Activated naive CD4-positive, alpha-beta T cell treated with anti-CD3 and anti-CD28 coated beads for 36 hours (primary cell): ENCODE data around the gene UCK2. TPM values are rescaled to one million over a fixed set of nuclear protein-coding genes. Genes with fewer than 3 reads are reported as not detected.

ENCODE experiments used
- CTCF ChIA-PET: fragments of 350-600 bp; sonication (Branson Sonifier 250); formaldehyde crosslinking; loops from one replicate; lab custom pipeline; 2021; ENCODE audit warnings: antibody characterized with exemption; lab: Charles Lee
- DNase-seq: peaks from one replicate; pipeline ENCODE4 v3.0.0-alpha.2; 2020
- H3K27ac Mint-ChIP-seq: one replicate; pipeline ENCODE4 v1.8.0; 2021; ENCODE audit warnings: mild to moderate bottlenecking, mixed read lengths
- H3K27me3 Mint-ChIP-seq: one replicate; pipeline ENCODE4 v1.8.0; 2021; ENCODE audit warnings: low read depth, mixed read lengths
- H3K36me3 Mint-ChIP-seq: one replicate; pipeline ENCODE4 v1.8.0; 2021; ENCODE audit warnings: low read depth, mixed read lengths
- H3K4me1 Mint-ChIP-seq: one replicate; pipeline ENCODE4 v1.8.0; 2021; ENCODE audit warnings: low read depth, mixed read lengths
- H3K4me3 Mint-ChIP-seq: one replicate; pipeline ENCODE4 v1.8.0; 2021; ENCODE audit warnings: mild to moderate bottlenecking, moderate library complexity, mixed read lengths
- H3K9me3 Mint-ChIP-seq: one replicate; pipeline ENCODE4 v1.8.0; 2021; ENCODE audit warnings: mixed read lengths
- intact Hi-C: fragments of 100-400 bp; cut with micrococcal nuclease; formaldehyde crosslinking; loops from one replicate; pipeline ENCODE4 v1.15.1; 2023
- total RNA-seq, 2 experiments: library from RNA; stranded (reverse); gene quantifications; one replicate each; pipeline ENCODE4 v1.2.3, GENCODE V29; 2021

Gene UCK2
- total RNA-seq, 2 experiments from 2014 or later: 58.8 to 61.5 TPM

GRCh38 chr1:165937829-165938228 lies 110.4 kb downstream of the UCK2 start:
- H3K27me3 Mint-ChIP-seq: no peaks in the 10 kb centered on the region
- DNase-seq: no peak
- no peak overlapping the region for H3K27ac Mint-ChIP-seq
- intact Hi-C loops: no loop called here
- no peaks in the 10 kb centered on the region for H3K36me3 Mint-ChIP-seq
- no peak overlapping the region for H3K4me3 Mint-ChIP-seq
- no peaks in the 10 kb centered on the region for H3K4me1 Mint-ChIP-seq
- H3K9me3 Mint-ChIP-seq: no peaks in the 10 kb centered on the region
- CTCF ChIA-PET: interaction anchor here (0.5 to 0.6 kb wide), 2 partner anchors 321 to 419 kb away, joined by 3 to 4 read pairs; no protein-coding TSS in a partner anchor

DNA sequence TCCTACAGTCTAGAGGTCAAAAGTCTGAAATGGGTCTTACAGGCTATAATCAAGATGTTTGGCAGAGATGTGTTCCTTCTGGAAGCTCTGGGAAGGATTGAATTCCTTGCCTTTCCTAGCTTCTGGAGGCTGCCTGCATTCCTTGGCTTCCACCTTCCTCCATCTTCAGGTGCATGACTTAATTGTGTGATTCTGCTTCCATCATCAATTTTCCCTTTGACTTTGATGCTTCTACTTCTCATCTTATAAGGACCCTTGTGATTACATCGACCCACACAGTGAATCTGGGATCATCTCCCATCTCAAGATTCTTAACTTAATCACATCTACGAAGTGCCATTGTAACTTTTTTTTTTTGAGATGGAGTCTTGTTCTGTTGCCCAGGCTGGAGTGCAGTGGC lies 111.4 kb downstream of the UCK2 start:
- Mint-ChIP-seq H3K4me3 (no peak overlapping the region), H3K4me1 (no peaks in the 10 kb centered on the region), H3K27me3 (peaks cover 7% of the 10 kb centered on the region), H3K9me3 (no peaks in the 10 kb centered on the region), H3K27ac (no peak overlapping the region), H3K36me3 (no peaks in the 10 kb centered on the region)
- CTCF ChIA-PET: no interaction called here
- no peak for DNase-seq
- intact Hi-C loops: no loop called here

GRCh38 chr1:165941531-165941930 lies 114.1 kb downstream of the UCK2 start:
- intact Hi-C loops: no loop called here
- CTCF ChIA-PET: no interaction called here
- Mint-ChIP-seq H3K27me3 (peaks cover 7% of the 10 kb centered on the region), H3K9me3 (no peaks in the 10 kb centered on the region), H3K4me3 (no peak overlapping the region), H3K36me3 (no peaks in the 10 kb centered on the region), H3K27ac (no peak overlapping the region), H3K4me1 (no peaks in the 10 kb centered on the region)
- DNase-seq: no peak

GRCh38 chr1:165942062-165942461 lies 114.6 kb downstream of the UCK2 start:
- H3K9me3 Mint-ChIP-seq: no peaks in the 10 kb centered on the region
- intact Hi-C loops: no loop called here
- H3K27ac Mint-ChIP-seq: no peak overlapping the region
- H3K27me3 Mint-ChIP-seq: peaks cover 7% of the 10 kb centered on the region
- no peaks in the 10 kb centered on the region for H3K4me1 Mint-ChIP-seq
- DNase-seq: no peak
- H3K36me3 Mint-ChIP-seq: no peaks in the 10 kb centered on the region
- H3K4me3 Mint-ChIP-seq: no peak overlapping the region
- CTCF ChIA-PET: interaction anchor here (1.6 kb wide), 1 partner anchor 14 kb away, joined by 6 read pairs; no protein-coding TSS in a partner anchor

DNA sequence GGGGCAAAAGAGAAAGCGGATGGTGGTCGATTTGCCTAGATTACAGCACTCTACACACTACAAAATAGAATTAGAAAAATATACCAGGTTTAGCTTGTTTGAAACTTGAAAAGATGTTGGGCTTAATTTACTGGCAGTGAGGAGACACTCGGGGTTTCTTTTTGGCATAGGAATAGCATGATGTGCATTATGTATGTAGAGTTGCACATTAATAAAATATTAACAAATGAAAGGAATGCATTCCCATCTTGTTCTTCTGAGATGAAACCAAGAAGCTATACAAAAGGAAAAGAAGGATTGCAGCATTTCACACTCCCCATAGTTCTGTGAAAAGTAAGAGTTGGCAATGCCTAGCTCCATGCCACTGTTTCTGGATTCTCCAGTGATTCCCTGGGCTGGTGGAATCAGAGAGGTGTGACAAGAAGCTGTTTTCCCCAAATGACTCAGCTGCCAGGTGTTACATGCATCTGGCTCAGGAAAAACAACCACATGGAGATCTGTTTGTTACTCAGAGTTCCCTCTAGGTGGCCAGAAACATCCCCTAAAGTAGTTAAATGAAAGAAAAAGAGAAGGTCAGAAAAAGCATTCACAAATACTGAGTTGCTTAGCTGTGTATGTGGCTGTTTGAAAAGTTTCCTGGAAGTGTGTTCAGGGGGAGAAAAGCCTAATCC lies 115.6 kb downstream of the UCK2 start:
- Mint-ChIP-seq H3K4me3 (no peak overlapping the region), H3K9me3 (no peaks in the 10 kb centered on the region), H3K4me1 (no peaks in the 10 kb centered on the region), H3K36me3 (no peaks in the 10 kb centered on the region), H3K27me3 (peaks cover 7% of the 10 kb centered on the region), H3K27ac (no peak overlapping the region)
- CTCF ChIA-PET: interaction anchor here (1.6 kb wide), 1 partner anchor 15 kb away, joined by 6 read pairs; no protein-coding TSS in a partner anchor
- intact Hi-C loops: no loop called here
- DNase-seq: no peak

DNA sequence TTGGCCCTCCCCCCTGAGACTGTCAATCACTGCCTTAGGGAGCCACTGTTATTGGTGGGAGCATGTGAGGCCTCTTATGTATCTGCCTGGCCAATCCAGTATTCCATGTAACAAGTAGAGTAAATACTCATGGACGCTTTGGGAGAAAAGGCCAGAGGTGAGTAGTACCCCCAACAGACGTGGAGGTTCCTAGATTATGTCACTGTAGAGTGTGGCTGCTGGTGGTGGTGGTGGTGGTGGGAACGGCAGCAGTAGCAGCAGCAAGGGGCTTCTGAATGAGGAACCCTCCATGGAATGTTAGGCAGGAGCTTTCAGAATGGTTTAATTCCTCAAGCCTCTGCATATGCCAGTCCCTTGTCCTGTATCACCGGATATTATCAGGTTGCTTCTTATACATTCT lies 118.5 kb downstream of the UCK2 start:
- H3K9me3 Mint-ChIP-seq: no peaks in the 10 kb centered on the region
- CTCF ChIA-PET: no interaction called here
- H3K4me1 Mint-ChIP-seq: no peaks in the 10 kb centered on the region
- H3K36me3 Mint-ChIP-seq: no peaks in the 10 kb centered on the region
- no peak for DNase-seq
- intact Hi-C loops: no loop called here
- peaks cover 7% of the 10 kb centered on the region for H3K27me3 Mint-ChIP-seq
- no peak overlapping the region for H3K4me3 Mint-ChIP-seq
- no peak overlapping the region for H3K27ac Mint-ChIP-seq

- CTCF ChIA-PET: interaction anchor here (0.5 kb wide), 1 partner anchor 20 kb away, joined by 3 read pairs; no protein-coding TSS in a partner anchor
- Mint-ChIP-seq H3K4me3 (no peak overlapping the region), H3K27ac (no peak overlapping the region), H3K36me3 (no peaks in the 10 kb centered on the region), H3K9me3 (no peaks in the 10 kb centered on the region), H3K4me1 (no peaks in the 10 kb centered on the region), H3K27me3 (peaks cover 7% of the 10 kb centered on the region)
- intact Hi-C loops: no loop called here
- no peak for DNase-seq
Observed at GRCh38 chr1:165947797-165948455, 120.5 kb downstream of the UCK2 start.

DNA sequence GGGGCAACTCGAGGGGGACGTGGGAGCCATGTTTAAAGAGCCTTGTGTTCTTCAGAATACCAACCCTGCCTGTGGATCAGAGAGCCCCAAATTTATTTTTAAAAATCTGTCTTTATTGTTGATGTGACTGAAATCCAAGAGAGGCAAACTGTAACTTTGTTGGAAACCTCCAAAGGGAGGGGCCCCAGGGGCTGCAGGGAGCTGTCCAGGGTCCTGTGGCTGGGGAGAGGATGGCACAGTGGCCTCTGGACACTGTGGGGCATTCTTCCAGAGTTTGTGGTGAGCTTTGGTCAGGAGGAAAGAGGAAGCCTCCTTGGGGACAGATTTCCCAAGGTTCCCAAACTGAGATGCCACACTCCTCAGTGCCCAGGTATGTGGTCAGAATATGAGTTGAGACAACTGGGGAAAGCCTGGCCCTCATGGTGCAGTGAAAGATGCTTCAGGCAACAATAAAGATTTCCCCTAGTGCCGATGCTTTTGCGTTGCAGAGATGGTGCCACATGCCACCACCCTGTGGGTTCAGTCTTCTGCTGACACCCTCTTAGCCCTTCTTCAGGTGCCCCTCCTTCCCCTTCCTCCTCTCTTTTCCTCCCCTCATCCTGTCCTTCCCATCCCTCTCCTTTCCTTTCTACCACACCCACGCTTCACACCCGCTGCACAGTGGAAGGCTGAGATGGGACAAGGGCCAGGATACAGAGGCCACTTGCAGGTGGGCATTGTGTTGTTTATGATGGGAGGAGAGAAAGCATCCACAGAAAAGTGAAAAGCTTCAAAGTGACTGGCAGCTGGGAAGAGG lies 122.1 kb downstream of the UCK2 start:
- H3K27me3 Mint-ChIP-seq: no peaks in the 10 kb centered on the region
- no peaks in the 10 kb centered on the region for H3K36me3 Mint-ChIP-seq
- H3K4me1 Mint-ChIP-seq: no peaks in the 10 kb centered on the region
- peak; percentile 15 for DNase-seq
- H3K4me3 Mint-ChIP-seq: no peak overlapping the region
- intact Hi-C loops: no loop called here
- CTCF ChIA-PET: no interaction called here
- no peaks in the 10 kb centered on the region for H3K9me3 Mint-ChIP-seq
- H3K27ac Mint-ChIP-seq: no peak overlapping the region

DNA sequence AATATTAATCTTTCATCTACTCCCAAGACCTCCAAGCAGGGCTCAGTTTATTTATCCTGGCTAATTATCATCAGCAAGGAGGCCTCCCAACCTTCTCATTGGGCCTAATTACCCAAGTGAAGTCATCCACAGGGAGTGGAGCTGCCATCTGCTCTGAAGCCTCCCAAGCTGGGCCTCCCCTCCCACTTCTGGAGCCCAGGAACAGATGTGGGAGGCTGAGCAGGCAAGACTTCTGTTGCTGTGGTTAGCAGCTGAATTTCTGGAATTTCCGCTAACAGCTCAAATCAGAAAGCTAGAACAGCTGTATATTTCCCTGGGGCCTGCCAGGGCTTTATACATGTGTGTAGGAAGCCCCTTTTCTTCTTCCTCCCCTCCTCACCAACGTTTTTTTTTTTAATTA lies 127.5 kb downstream of the UCK2 start:
- H3K36me3 Mint-ChIP-seq: no peaks in the 10 kb centered on the region
- intact Hi-C loops: no loop called here
- DNase-seq: no peak
- no peaks in the 10 kb centered on the region for H3K9me3 Mint-ChIP-seq
- H3K27me3 Mint-ChIP-seq: no peaks in the 10 kb centered on the region
- H3K4me3 Mint-ChIP-seq: no peak overlapping the region
- no peak overlapping the region for H3K27ac Mint-ChIP-seq
- CTCF ChIA-PET: no interaction called here
- no peaks in the 10 kb centered on the region for H3K4me1 Mint-ChIP-seq

DNA sequence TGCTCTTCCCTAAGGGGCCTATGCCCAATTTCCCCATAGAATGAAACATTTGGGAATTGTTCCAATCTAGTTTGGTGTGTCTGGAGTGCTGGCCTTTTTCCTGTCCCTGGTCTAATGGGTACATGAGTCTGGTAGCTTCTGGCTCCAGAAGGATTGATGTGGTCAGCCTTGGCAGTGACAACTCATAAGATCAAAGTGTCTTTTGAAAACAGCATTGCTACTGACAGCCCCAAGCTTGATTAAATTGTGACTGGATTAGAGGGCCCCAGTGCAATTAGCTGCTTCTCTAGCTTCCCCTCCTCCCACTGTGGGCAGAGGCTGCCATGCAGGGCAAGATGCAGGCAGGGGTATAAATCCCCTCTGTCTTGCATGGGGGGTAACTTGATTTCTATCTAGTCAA lies 130.9 kb downstream of the UCK2 start:
- Mint-ChIP-seq H3K27ac (no peak overlapping the region), H3K4me3 (no peak overlapping the region), H3K9me3 (no peaks in the 10 kb centered on the region), H3K36me3 (no peaks in the 10 kb centered on the region), H3K4me1 (no peaks in the 10 kb centered on the region), H3K27me3 (peaks cover 5% of the 10 kb centered on the region)
- no peak for DNase-seq
- CTCF ChIA-PET: no interaction called here
- intact Hi-C loops: no loop called here

DNA sequence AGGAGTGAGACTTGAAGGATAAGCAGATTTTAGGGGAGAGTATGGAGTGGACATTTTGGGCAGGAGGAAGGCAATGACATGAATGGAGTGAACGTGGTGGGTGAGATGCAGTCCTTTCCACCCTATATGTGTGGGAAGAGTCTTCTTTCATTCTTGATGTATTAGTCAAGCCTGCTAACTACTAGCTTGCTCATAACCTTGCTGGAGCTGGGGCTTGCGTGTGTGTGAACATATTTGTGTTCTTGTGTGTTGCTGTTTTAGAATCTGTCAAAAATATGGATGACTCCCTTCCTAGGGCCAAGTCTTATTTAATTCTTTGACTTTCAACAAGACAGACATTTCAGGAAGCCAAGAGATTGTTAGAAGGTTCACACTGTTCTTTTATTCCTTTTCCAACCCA lies 132.7 kb downstream of the UCK2 start:
- no peak overlapping the region for H3K27ac Mint-ChIP-seq
- H3K36me3 Mint-ChIP-seq: no peaks in the 10 kb centered on the region
- CTCF ChIA-PET: no interaction called here
- H3K4me3 Mint-ChIP-seq: no peak overlapping the region
- intact Hi-C loops: no loop called here
- no peaks in the 10 kb centered on the region for H3K9me3 Mint-ChIP-seq
- peaks cover 7% of the 10 kb centered on the region for H3K27me3 Mint-ChIP-seq
- no peaks in the 10 kb centered on the region for H3K4me1 Mint-ChIP-seq
- no peak for DNase-seq

GRCh38 chr1:165960881-165961280 lies 133.5 kb downstream of the UCK2 start:
- intact Hi-C loops: no loop called here
- Mint-ChIP-seq H3K4me3 (no peak overlapping the region), H3K36me3 (no peaks in the 10 kb centered on the region), H3K27ac (no peak overlapping the region), H3K9me3 (no peaks in the 10 kb centered on the region), H3K27me3 (peaks cover 11% of the 10 kb centered on the region), H3K4me1 (no peaks in the 10 kb centered on the region)
- CTCF ChIA-PET: no interaction called here
- DNase-seq: no peak
